Embryonic facial prominence (tissue), 1 donor: ENCODE measurements around the gene SHISA9.
"Not testable (repeated sequence)": the region's sequence is repeated elsewhere in the genome, so short reads cannot be mapped to it uniquely, and the experiment has no call there.

ENCODE experiments used
- DNase-seq: peaks from one replicate; pipeline ENCODE4 v3.0.0-alpha.2; 2016; ENCODE audit errors: extremely low spot score

The SHISA9 gene

DNA sequence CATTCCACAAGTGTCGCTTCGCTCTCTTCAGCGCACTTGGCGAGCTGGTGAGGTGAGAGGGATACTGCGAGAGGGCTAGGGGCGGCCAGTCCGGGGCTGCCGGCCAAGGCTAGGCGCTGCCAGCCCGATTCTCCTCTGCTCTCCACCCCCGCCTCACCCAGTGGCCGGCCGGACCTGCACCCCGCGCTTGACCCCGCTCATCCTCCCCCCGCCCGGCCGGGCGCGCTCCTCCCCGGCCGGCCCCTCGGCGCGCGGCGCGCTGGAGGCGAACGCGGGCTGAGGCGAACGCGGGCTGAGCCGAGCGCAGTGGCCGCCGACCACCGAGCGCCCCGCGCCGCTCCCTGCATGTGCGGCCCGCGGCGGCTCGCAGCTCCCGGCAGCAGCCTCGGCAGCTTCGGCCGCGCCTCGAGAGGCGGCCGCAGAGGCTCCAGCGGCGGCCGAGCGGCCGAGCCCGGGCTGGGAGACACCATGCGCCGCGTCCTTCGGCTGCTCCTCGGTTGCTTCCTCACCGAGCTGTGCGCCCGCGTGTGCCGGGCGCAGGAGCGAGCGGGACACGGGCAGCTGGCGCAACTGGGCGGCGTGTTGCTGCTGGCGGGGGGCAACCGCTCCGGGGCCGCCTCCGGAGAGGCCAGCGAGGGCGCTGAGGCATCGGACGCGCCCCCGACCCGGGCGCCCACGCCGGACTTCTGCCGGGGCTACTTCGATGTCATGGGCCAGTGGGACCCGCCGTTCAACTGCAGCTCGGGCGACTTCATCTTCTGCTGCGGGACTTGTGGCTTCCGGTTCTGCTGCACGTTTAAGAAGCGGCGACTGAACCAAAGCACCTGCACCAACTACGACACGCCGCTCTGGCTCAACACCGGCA lies at the start of gene SHISA9:
SHISA9 (plus strand) TSS at position 2 of the 865 bp plus-strand sequence.
- DNase-seq: no peak

DNA sequence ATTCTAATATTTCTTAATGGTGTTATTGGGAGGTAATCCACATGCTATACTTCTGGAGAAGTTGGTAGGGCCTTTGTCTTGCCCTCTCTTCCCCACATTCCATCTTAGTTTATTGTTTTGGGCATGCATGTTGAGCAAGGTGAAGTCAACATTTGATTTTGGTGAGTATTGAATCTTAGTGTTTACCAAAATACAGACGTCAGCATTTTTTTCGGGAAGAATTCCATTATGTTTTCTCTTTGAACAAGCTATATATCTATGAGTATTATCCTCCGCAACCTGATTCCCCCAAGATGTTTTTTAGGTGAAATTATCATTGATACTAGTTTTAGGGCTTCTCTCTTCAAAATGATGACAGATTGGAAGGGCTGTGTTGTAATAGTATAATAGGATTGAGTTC lies 47.4 kb upstream of the SHISA9 start:
- DNase-seq: no peak

DNA sequence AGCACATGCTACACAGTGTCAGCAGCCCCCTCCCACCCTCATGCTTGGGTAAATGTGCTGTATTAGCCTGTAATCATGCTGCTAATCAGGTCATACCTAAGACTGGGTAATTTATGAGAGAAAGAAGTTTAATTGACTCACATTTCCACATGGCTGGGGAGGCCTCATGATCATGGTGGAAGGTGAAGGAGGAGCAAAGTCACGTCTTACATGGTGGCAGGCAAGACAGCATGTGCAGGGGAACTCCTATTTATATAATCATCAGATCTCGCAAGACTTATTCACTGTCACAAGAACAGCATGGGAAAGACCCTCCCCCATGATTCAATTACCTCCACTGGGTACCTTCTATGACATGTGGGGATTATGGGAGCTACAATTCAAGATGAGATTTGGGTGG lies 44.0 kb upstream of the SHISA9 start:
- DNase-seq: not testable (repeated sequence)

GRCh38 chr16:12862327-12862726 lies 39.1 kb upstream of the SHISA9 start:
- DNase-seq: no peak

DNA sequence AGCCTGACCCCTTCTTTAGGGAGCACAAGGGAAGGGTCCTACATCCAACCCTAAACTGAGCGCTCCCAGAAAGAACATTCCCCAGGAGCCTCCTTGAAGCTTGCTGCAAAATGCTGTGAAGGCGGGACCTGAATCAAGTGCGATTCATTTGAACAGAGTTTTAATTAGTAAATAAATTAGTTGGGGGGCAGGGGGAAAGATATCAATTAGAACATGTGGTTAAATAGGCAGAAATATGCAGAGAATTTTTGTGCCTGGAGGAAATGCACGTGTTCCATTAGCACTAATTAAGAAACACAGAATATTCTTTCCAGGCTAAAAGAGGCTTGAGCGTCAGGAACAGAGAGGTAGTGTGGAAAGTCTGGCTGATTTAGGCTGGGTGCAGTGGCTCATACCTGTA lies 38.5 kb upstream of the SHISA9 start:
- DNase-seq: no peak

GRCh38 chr16:12866981-12867551 lies 34.3 kb upstream of the SHISA9 start:
- no peak for DNase-seq

- DNase-seq: no peak
These were observed 33.2 kb upstream of the SHISA9 start for GRCh38 chr16:12868169-12868568.

GRCh38 chr16:12868788-12869187 lies 32.6 kb upstream of the SHISA9 start:
- DNase-seq: no peak

DNA sequence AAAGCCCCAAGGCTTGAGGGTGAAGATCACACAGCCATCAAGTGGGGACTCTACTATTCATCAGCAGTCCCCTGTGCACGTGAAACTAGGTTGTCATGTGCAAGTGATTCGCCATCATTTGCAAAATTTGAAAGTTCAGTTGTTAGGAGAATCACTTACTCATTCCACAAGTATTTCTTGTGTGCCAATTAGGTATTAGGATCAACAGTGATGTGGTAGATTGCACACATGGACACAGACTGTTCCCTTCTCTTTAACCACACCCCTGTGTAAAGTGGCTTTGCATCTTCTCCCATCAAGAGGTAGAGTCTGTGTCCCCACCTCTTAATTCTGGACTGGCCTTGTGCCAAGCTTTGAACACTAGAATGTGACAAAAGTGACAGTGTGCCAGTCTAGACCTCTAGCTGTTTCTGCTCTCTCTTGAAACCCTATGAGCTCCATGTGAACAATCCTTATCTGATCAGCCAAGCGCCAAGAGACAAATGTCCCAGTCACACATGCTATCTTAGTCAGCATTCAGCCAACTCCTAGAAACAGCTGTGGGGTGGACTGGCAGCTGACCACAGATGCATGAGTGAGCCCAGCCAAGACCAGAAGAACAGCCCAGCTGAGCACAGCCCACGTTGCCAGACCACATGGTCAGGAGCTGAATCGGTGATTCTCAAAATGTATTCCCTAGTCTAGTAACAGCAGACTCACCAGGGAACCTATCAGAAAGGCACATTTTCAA lies 31.5 kb upstream of the SHISA9 start:
- no peak for DNase-seq

DNA sequence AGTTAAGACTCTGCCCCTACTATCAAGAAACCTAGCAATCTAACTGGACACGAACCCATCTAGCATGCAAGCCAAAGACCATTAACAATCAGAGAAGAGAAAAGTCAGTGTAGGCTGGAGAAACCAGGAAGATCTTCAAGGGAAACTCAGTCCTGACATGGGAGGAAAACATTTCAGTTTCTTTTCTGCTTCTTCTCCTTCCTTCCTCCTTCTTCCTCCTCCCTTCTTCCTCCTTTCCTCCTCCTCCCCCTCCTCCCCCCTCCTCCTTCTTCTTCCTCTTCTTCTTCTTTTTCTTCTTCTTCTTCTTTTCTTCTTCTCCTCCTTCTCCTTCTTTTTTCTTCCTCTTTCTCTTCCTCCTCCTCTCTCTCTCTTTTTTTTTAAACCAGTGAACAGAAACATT lies 29.6 kb upstream of the SHISA9 start:
- no peak for DNase-seq

DNA sequence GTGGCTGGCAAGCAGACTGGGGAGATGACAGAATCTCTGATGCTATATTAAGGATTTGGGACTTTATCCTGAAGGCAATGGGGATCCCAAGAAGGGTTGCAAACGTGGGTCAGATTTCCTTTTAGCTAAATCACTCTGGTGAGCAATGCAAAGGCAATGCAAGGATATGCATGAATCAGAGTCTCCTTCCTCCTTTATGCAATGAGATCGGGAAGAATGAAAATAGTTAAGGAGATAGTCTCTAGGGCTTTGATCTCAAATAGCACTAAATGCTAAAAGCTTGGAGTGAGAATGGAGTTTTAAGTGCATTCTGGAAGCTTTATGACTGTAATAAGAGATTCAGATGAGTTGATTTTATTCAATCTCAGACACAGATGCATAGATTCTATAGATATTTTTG lies 27.2 kb upstream of the SHISA9 start:
- DNase-seq: no peak

DNA sequence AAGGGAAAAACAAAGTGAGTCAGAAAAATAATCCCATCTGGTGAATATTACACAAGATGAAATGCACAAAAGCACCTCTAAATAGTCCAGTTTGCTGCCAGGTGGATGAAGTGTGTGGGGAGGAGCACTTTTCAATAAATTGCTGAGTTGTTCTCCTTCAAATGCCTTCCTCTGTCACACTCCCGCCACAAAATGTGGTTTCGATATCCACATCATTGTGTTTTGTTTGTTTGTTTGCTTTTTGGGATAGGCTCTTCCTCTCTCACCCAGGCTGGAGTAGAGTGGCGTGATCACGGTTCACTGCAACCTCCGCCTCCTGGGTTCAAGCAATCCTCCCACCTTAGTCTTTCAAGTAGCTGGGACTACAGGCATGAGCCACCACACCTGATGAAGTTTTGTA lies 24.6 kb upstream of the SHISA9 start:
- no peak for DNase-seq

- no peak for DNase-seq
These were observed 22.4 kb upstream of the SHISA9 start for GRCh38 chr16:12878973-12879372.

GRCh38 chr16:12879812-12880211 lies 21.6 kb upstream of the SHISA9 start:
- no peak for DNase-seq

DNA sequence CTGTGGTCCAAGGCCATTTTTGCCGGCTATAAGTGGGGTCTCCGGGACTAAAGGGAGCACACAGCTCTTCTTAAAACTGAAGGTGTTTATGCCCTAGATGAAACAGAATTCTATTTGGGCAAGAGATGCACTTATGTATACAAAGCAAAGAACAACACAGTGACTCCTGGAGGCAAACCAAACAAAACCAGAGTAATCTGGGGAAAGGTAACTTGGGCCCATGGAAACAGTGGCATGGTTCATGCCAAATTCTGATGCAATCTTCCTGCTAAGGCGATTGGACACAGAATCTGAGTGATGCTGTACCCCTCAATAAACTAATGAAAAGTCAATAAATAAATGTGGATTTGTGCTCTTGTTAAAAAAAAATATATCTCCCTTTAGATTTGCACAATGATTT lies 20.2 kb upstream of the SHISA9 start:
- no peak for DNase-seq

GRCh38 chr16:12881740-12882139 lies 19.7 kb upstream of the SHISA9 start:
- DNase-seq: no peak

- DNase-seq: no peak
These were observed 15.7 kb upstream of the SHISA9 start for GRCh38 chr16:12885742-12886141.

DNA sequence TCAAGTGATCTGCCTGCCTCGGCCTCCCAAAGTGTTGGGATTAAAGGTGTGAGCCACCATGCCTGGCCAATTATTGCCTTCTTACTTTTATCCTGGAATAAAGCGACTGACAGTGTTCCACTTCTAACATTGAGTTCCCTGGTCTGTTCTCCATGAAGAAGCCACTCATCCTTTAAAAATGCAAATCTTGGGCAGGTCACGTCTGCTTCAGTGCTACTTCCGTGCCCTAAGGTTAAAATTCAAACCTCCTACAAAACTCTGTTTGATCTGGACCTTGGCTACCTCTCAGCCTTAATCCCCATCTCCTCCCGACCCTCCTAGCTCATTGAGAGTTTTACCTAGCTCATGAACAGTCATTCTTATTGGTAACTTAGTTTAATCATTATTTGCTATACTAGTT lies 9.6 kb upstream of the SHISA9 start:
- no peak for DNase-seq

GRCh38 chr16:12893050-12893750 lies 8.2 kb upstream of the SHISA9 start:
- no peak for DNase-seq

DNA sequence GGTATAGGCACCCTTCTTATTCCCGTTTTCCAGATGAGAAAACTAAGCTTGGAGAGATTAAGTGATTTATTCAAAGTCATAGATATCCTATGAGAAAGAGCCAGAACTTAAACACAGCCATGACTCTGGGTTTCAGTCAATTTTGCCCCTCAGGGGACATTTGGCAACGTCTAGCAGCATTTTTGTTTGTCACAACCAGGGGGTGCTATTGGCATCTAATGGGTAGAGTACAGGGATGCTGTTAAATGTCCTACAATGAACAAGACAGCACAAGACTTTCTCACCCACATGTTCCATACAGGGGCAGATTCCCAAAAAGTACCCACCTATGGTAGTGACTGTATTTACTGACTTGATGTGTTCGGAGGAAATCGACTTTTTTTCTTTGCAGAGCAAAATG lies 4.8 kb upstream of the SHISA9 start:
- no peak for DNase-seq

DNA sequence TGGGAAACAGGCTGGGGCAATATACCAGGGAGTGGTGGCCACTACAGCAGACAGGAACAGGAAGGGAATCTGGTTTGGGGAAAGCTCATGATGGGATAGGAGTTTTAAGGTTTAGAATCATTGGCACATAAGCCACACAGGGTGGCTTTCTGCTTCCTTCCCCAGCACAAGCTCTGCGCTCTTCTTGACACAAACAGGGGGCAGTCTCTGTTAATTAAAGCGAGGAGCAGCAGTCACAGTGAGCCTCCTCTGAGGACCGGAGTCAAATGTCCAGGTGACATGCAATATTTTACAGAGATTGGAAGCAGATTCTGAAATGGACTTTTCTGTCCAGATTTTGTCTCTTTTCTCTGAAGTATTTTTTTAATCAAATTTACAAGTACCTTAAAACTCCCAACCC lies 2.8 kb upstream of the SHISA9 start:
- DNase-seq: no peak

- no peak for DNase-seq
These were observed 1.8 kb upstream of the SHISA9 start for GRCh38 chr16:12899529-12900143.
